Measurements from ENCODE around the gene SPARC.

DNA sequence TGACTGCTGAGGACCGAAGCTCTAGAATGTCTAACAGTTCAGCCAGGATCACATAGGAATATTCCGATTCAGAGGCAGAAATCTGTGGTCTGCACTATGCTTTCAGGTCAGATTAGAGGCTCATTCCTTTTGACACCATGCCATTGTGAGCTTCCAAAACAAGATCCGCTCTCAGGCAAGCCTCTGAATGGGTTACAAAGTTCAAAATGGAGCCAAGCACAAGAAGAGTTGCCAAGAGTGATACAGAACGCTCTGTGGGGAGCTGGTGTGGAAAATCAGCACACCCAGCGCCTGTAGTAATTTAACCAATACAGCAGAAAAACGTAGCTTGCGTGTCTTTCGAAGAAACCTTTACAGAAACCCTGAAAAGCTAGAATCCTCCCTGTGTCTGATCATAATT lies 62.2 kb downstream of the SPARC start:
- TF ChIP-seq, protein P1, sequence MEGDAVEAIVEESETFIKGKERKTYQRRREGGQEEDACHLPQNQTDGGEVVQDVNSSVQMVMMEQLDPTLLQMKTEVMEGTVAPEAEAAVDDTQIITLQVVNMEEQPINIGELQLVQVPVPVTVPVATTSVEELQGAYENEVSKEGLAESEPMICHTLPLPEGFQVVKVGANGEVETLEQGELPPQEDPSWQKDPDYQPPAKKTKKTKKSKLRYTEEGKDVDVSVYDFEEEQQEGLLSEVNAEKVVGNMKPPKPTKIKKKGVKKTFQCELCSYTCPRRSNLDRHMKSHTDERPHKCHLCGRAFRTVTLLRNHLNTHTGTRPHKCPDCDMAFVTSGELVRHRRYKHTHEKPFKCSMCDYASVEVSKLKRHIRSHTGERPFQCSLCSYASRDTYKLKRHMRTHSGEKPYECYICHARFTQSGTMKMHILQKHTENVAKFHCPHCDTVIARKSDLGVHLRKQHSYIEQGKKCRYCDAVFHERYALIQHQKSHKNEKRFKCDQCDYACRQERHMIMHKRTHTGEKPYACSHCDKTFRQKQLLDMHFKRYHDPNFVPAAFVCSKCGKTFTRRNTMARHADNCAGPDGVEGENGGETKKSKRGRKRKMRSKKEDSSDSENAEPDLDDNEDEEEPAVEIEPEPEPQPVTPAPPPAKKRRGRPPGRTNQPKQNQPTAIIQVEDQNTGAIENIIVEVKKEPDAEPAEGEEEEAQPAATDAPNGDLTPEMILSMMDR (IDR thresholded peaks at IDR 0.05 in 8 of 11, conservative IDR thresholded peaks at IDR 0.05 in 3 of 11): no peak
- TF ChIP-seq POLR2A (IDR thresholded peaks at IDR 0.05) (no peak), POLR2AphosphoS5 (IDR thresholded peaks at IDR 0.05) (no peak)

Data from spleen (tissue), 7 donors.